HUES6 (cell line): ENCODE measurements around the gene LRRC57.

Experiments used
- H3K27ac ChIP-seq: 2 replicates; pipeline ENCODE4 v1.7.0; 2013; ENCODE audit warnings: low read depth, mild to moderate bottlenecking, low read length, inconsistent platforms
- H3K27me3 ChIP-seq: 2 replicates; pipeline ENCODE4 v1.6.1; 2013; ENCODE audit warnings: low read length; ENCODE audit not compliant: control insufficient read depth, insufficient read depth
- H3K36me3 ChIP-seq: 2 replicates; pipeline ENCODE4 v1.6.1; 2013; ENCODE audit warnings: low read length; ENCODE audit not compliant: control insufficient read depth, insufficient read depth
- H3K4me1 ChIP-seq: 2 replicates; pipeline ENCODE4 v1.6.1; 2013; ENCODE audit warnings: low read length; ENCODE audit not compliant: control insufficient read depth, insufficient read depth
- H3K4me3 ChIP-seq: 2 replicates; pipeline ENCODE4 v1.5.1; 2013; ENCODE audit warnings: low read depth, low read length
- H3K9ac ChIP-seq: one replicate; pipeline ENCODE4 v1.6.1; 2013; ENCODE audit warnings: mild to moderate bottlenecking, low read length
- H3K9me3 ChIP-seq: 2 replicates; pipeline ENCODE4 v1.6.1; 2013; ENCODE audit warnings: low read depth, low read length; ENCODE audit not compliant: control insufficient read depth, insufficient read depth

The LRRC57 gene

GRCh38 chr15:42548249-42549031 is at the start of gene LRRC57, which contains the start of gene HAUS2:
Gene LRRC57 (minus strand): TSS chr15:42548793. CDS start chr15:42548434, 359 bp downstream.
Gene HAUS2 (plus strand): TSS chr15:42548838. CDS start chr15:42548873, 35 bp downstream.
- peaks cover 12% of the 10 kb centered on the region for H3K36me3 ChIP-seq
- no peaks in the 10 kb centered on the region for H3K27me3 ChIP-seq
- H3K9ac ChIP-seq, result peak within 1 kb of the TSS; percentile 84
- H3K4me3 ChIP-seq, result peak within 1 kb of the TSS; percentile 87
- peaks cover 8% of the 10 kb centered on the region for H3K4me1 ChIP-seq
- H3K27ac ChIP-seq, result peak within 1 kb of the TSS; percentile 53
- no peaks in the 10 kb centered on the region for H3K9me3 ChIP-seq

DNA sequence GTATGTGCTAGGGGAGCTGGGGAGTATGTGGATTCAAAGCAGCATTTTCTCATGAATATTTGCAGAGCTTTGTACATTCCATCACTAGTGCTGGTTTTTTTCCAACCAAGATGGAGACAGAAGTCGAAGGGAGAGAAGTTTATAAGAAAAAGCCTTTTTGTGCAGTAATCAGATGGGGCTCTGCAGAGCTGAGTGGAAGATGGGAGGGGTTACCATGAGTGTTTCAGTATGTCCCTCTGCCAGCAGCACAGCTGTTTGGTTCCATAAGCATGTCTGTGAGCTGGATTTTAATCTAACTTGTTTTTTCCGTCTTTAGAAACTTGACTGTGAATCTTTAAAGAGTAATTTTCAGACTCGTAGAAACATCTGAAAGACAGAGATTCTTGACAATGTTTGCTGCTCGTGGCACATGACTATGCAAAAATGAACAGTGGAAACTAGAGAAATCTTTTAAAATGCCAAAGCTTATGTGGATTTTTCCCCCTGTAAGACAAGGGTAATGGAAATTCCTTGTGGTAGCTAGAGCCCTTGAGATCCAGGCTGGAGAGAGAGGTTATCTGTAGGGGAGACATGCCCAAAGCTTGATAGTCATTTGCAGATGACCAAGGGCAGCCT is 47.1 kb upstream of the LRRC57 start:
- H3K4me1 ChIP-seq, result peaks cover 3% of the 10 kb centered on the region; the same call in 1 of the 2 replicates
- no peak overlapping the region for H3K9ac ChIP-seq
- no peak overlapping the region for H3K4me3 ChIP-seq
- H3K27ac ChIP-seq, result 0 out of 2 replicates have a peak overlapping the region, but pooled peaks have one; percentile 41
- no peaks in the 10 kb centered on the region; the same call in 1 of the 2 replicates for H3K9me3 ChIP-seq
- H3K27me3 ChIP-seq, result no peaks in the 10 kb centered on the region
- no peaks in the 10 kb centered on the region for H3K36me3 ChIP-seq

DNA sequence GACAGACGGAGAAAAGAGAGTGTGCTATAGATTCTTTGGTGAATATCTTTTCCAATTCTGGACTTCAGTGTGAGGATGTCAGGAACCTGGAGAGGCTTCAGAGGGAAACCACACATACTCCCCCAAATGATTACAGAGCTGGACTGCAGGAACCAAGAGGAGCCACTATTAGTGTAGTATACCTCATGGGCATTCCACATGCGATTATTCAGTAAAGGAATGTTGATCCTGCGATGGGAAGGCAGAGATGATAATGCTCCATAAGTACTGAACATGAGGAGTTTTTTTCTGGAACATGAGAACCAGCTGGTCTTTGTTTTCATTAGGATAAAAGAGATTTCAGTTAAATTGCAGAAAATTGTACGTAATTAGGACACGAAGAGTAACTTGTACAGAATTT is 45.5 kb upstream of the LRRC57 start:
- Histone ChIP-seq H3K4me1 (peaks cover 3% of the 10 kb centered on the region; the same call in 1 of the 2 replicates), H3K4me3 (no peak overlapping the region), H3K27me3 (no peaks in the 10 kb centered on the region), H3K9ac (no peak overlapping the region), H3K27ac (no peak overlapping the region), H3K9me3 (no peaks in the 10 kb centered on the region), H3K36me3 (no peaks in the 10 kb centered on the region)

- H3K9me3 ChIP-seq, result no peaks in the 10 kb centered on the region
- no peaks in the 10 kb centered on the region for H3K36me3 ChIP-seq
- H3K4me1 ChIP-seq, result peaks cover 3% of the 10 kb centered on the region; the same call in 1 of the 2 replicates
- no peak overlapping the region for H3K9ac ChIP-seq
- H3K27me3 ChIP-seq, result no peaks in the 10 kb centered on the region
- no peak overlapping the region for H3K27ac ChIP-seq
- no peak overlapping the region for H3K4me3 ChIP-seq
Observed at GRCh38 chr15:42593143-42593542, 44.5 kb upstream of the LRRC57 start.

DNA sequence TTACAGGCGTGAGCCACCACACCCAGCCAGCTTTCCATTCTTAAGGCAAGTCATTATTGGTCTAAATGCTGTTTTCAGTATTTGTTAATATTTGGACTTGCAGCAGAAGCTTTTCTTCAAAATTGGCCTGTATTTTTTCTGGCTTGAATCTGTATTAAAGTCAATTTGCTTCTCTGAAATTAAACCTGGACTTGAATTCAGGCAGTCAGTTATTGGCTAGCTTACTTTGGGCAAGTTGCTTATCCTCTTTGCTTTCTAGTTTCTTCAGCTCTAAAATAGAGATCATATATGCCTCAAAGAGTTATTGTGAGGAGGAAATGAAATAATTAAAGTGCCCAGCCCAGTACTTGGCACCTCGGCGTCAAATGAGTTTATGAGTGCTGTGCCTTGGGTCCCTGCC is 44.1 kb upstream of the LRRC57 start:
- no peak overlapping the region for H3K4me3 ChIP-seq
- no peaks in the 10 kb centered on the region for H3K36me3 ChIP-seq
- no peak overlapping the region for H3K9ac ChIP-seq
- H3K27me3 ChIP-seq, result no peaks in the 10 kb centered on the region
- no peak overlapping the region for H3K27ac ChIP-seq
- no peaks in the 10 kb centered on the region for H3K9me3 ChIP-seq
- peaks cover 3% of the 10 kb centered on the region; the same call in 1 of the 2 replicates for H3K4me1 ChIP-seq

GRCh38 chr15:42591238-42591934 is 42.8 kb upstream of the LRRC57 start:
- H3K36me3 ChIP-seq, result no peaks in the 10 kb centered on the region
- no peaks in the 10 kb centered on the region for H3K27me3 ChIP-seq
- H3K9ac ChIP-seq, result no peak overlapping the region
- H3K4me3 ChIP-seq, result no peak overlapping the region
- H3K9me3 ChIP-seq, result no peaks in the 10 kb centered on the region
- H3K4me1 ChIP-seq, result peaks cover 3% of the 10 kb centered on the region; the same call in 1 of the 2 replicates
- H3K27ac ChIP-seq, result no peak overlapping the region

- H3K36me3 ChIP-seq, result no peaks in the 10 kb centered on the region
- H3K4me3 ChIP-seq, result no peak overlapping the region
- H3K27me3 ChIP-seq, result no peaks in the 10 kb centered on the region
- H3K9ac ChIP-seq, result no peak overlapping the region
- H3K27ac ChIP-seq, result no peak overlapping the region
- peaks cover 3% of the 10 kb centered on the region; the same call in 1 of the 2 replicates for H3K4me1 ChIP-seq
- no peaks in the 10 kb centered on the region for H3K9me3 ChIP-seq
Observed at GRCh38 chr15:42590619-42591237, 42.1 kb upstream of the LRRC57 start.

DNA sequence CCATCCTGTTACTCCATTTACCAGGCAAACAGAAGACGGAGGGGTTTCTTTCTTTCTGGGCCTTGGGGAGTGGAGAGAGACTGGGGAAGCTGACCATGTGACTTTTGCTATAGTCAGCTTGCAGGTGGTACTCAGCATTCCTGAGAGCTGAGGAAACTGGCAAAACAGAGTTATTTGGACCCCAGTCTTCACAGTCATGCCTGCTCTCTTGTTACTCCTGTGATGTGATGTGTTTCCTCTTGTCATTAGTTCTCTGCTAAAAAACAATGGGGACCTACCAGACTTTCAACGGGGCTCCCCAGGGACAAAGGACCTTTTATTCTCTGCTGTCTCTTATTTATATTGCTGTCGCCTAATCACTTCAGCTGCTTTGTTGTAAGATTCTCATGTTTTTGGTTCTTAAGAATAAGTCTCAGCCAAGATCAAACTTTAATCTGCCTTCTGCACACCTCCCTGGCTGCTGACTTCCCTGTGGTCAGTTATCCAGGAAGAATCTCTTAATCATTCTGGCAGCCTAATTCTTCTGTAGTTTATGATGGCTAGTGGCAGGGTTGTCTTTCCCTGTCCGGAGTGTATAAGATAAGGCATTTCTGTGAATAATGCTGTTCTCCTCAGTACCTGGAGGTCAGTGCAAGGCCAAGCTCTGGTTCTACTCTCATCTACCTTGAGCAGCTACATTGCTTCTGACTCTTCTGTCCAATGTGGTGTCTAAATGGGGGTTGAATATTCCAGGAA is 35.6 kb upstream of the LRRC57 start:
- Histone ChIP-seq H3K9ac (peak overlapping the region; percentile 14), H3K4me1 (peaks cover 29% of the 10 kb centered on the region), H3K36me3 (no peaks in the 10 kb centered on the region), H3K4me3 (no peak overlapping the region), H3K27me3 (peaks cover 19% of the 10 kb centered on the region), H3K27ac (no peak overlapping the region), H3K9me3 (no peaks in the 10 kb centered on the region)

GRCh38 chr15:42582569-42583375 is 34.2 kb upstream of the LRRC57 start:
- Histone ChIP-seq H3K27ac (no peak overlapping the region), H3K9me3 (no peaks in the 10 kb centered on the region), H3K4me3 (no peak overlapping the region), H3K4me1 (peaks cover 29% of the 10 kb centered on the region), H3K27me3 (peaks cover 20% of the 10 kb centered on the region), H3K9ac (no peak overlapping the region), H3K36me3 (no peaks in the 10 kb centered on the region)
